Uterus (tissue), 2 donors: ENCODE results near the gene LSS.

Source experiments
- CTCF ChIP-seq, 4 experiments: fragments of 200-600 bp in 2 of 4; fragments of 450-650 bp in 2 of 4; sonication (generic) in 2 of 4; IDR thresholded peaks; one replicate each; pipeline ENCODE4 v1.5.1; 2016 to 2019; ENCODE audit warnings: antibody characterized with exemption in 4 of 4, mild to moderate bottlenecking in 2 of 4, moderate library complexity in 1 of 4
- POLR2A ChIP-seq, 2 donors: fragments of 450-650 bp; IDR thresholded peaks; one replicate each; pipeline ENCODE4 v1.6.1; 2016; ENCODE audit warnings: antibody characterized with exemption in 2 of 2, mild to moderate bottlenecking in 1 of 2, moderate library complexity in 1 of 2

- no peak for TF ChIP-seq POLR2A (IDR thresholded peaks at IDR 0.05)
- no peak for TF ChIP-seq CTCF (IDR thresholded peaks at IDR 0.05)
Observed at GRCh38 chr21:46269466-46269865, 40.9 kb upstream of the LSS start.
